ENCODE results near the gene ARAP2. TPM values are rescaled to one million over a fixed set of nuclear protein-coding genes. Genes with fewer than 3 reads are reported as not detected.

ARAP2 gene
- total RNA-seq, 4 donors from 2014 or later: 7.5 to 21.0 (median 7.9) TPM

- intact Hi-C loops (cut with DNase I): no loop called here
- Histone ChIP-seq H3K4me3 (no peak overlapping the region), H3K27ac (replicated peaks in 1 of 4) (no peak overlapping the region), H3K9me3 (no peaks in the 10 kb centered on the region), H3K36me3 (no peaks in the 10 kb centered on the region), H3K27me3 (no peaks in the 10 kb centered on the region), H3K4me1 (no peaks in the 10 kb centered on the region)
- no peak for TF ChIP-seq POLR2AphosphoS5 (IDR thresholded peaks at IDR 0.05)
- TF ChIP-seq, protein P1, sequence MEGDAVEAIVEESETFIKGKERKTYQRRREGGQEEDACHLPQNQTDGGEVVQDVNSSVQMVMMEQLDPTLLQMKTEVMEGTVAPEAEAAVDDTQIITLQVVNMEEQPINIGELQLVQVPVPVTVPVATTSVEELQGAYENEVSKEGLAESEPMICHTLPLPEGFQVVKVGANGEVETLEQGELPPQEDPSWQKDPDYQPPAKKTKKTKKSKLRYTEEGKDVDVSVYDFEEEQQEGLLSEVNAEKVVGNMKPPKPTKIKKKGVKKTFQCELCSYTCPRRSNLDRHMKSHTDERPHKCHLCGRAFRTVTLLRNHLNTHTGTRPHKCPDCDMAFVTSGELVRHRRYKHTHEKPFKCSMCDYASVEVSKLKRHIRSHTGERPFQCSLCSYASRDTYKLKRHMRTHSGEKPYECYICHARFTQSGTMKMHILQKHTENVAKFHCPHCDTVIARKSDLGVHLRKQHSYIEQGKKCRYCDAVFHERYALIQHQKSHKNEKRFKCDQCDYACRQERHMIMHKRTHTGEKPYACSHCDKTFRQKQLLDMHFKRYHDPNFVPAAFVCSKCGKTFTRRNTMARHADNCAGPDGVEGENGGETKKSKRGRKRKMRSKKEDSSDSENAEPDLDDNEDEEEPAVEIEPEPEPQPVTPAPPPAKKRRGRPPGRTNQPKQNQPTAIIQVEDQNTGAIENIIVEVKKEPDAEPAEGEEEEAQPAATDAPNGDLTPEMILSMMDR (IDR thresholded peaks at IDR 0.05): no peak
- TF ChIP-seq POLR2A (IDR thresholded peaks at IDR 0.05; ENCODE audit: low read depth): no peak
- TF ChIP-seq EP300 (IDR thresholded peaks at IDR 0.05): no peak
- no peak for DNase-seq (ENCODE audit: extremely low spot score)
- 75% methylated on average over 2 of the region's 2 CpGs for WGBS
Observed at GRCh38 chr4:36255577-36255976, 11.3 kb upstream of the ARAP2 start.

- no peaks in the 10 kb centered on the region for H3K9me3 ChIP-seq
- TF ChIP-seq, protein P1 (IDR thresholded peaks at IDR 0.05): no peak
- no peak for TF ChIP-seq EP300 (IDR thresholded peaks at IDR 0.05)
- no peak for TF ChIP-seq POLR2A (IDR thresholded peaks at IDR 0.05; ENCODE audit: low read depth)
- TF ChIP-seq POLR2AphosphoS5 (IDR thresholded peaks at IDR 0.05): no peak
- WGBS: 86% methylated on average over 2 of the region's 2 CpGs
- intact Hi-C loops (cut with DNase I): no loop called here
- H3K4me3 ChIP-seq: no peak overlapping the region
- no peaks in the 10 kb centered on the region for H3K27me3 ChIP-seq
- DNase-seq (ENCODE audit: extremely low spot score): no peak
- H3K4me1 ChIP-seq: no peaks in the 10 kb centered on the region
- H3K27ac ChIP-seq (replicated peaks in 1 of 4): no peak overlapping the region
- no peaks in the 10 kb centered on the region for H3K36me3 ChIP-seq
Observed at GRCh38 chr4:36254371-36254770, 10.1 kb upstream of the ARAP2 start.

DNA sequence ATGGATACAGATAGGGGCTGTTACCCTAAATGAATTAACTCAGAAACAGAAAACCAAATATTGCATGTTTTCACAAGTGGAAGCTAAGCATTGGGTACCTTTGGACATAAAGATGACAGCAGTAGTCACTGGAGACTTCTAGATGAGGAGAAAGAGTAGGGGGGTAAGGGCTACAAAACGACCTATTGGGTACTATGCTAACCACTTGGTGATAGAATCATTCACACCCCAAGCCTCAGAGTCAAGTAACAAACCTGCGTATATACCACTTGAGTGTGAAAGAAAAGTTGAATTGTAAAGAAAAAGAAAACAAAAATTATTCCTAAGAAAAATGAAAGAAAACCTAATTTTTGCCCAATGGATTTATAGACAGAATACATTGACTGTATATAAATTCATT, 7.7 kb upstream of the ARAP2 start:
- Histone ChIP-seq H3K27me3 (no peaks in the 10 kb centered on the region), H3K27ac (replicated peaks in 1 of 4) (no peak overlapping the region), H3K4me3 (no peak overlapping the region), H3K36me3 (no peaks in the 10 kb centered on the region), H3K4me1 (no peaks in the 10 kb centered on the region), H3K9me3 (no peaks in the 10 kb centered on the region)
- intact Hi-C loops (cut with DNase I): no loop called here
- 63% methylated on average over 2 of the region's 2 CpGs for WGBS
- TF ChIP-seq EP300 (IDR thresholded peaks at IDR 0.05) (no peak), POLR2AphosphoS5 (IDR thresholded peaks at IDR 0.05) (no peak), POLR2A (IDR thresholded peaks at IDR 0.05; ENCODE audit: low read depth) (no peak)
- TF ChIP-seq, protein P1 (IDR thresholded peaks at IDR 0.05): no peak
- no peak for DNase-seq (ENCODE audit: extremely low spot score)

DNA sequence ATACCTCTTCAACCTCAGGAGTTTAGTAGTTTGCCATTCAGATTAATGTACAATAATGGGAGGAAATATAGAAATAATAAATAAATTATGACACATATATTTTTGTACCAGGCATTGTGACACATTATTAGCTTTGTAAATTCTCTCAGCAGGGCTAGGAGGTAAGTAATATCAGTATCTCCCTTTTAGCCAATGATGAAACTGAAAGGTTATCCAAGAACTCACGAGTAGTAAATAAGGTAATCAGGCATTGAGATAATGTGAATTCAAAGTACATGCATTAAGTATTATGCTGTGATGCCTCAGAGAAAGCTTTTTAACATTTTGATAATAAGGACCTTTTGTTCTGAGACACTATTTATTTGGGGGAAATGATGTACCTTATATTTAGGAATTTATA, 5.3 kb upstream of the ARAP2 start:
- no peak overlapping the region for H3K27ac ChIP-seq (replicated peaks in 1 of 4)
- no peaks in the 10 kb centered on the region for H3K9me3 ChIP-seq
- DNase-seq (ENCODE audit: extremely low spot score): no peak
- no peak overlapping the region for H3K4me3 ChIP-seq
- peaks cover 0 to 5% (median 2%) of the 10 kb centered on the region in 4 donors for H3K4me1 ChIP-seq
- H3K36me3 ChIP-seq: no peaks in the 10 kb centered on the region
- H3K27me3 ChIP-seq: peaks cover 0 to 17% (median 0%) of the 10 kb centered on the region in 4 donors
- intact Hi-C loops (cut with DNase I): no loop called here
- WGBS: 84% methylated on average over 1 of the region's 1 CpG
- TF ChIP-seq POLR2A (IDR thresholded peaks at IDR 0.05; ENCODE audit: low read depth) (no peak), EP300 (IDR thresholded peaks at IDR 0.05) (no peak), POLR2AphosphoS5 (IDR thresholded peaks at IDR 0.05) (no peak)
- TF ChIP-seq, protein P1 (IDR thresholded peaks at IDR 0.05): no peak
